ENCODE data around the gene NFX1. TPM values are rescaled to one million over a fixed set of nuclear protein-coding genes. Genes with fewer than 3 reads are reported as not detected.

NFX1 gene
- total and polyA plus RNA-seq, 10 of the 15 experiments (the other 5 are each of a cell fraction or from before 2014, with no cell fraction given): 11.9 to 45.1 (median 36.1) TPM

DNA sequence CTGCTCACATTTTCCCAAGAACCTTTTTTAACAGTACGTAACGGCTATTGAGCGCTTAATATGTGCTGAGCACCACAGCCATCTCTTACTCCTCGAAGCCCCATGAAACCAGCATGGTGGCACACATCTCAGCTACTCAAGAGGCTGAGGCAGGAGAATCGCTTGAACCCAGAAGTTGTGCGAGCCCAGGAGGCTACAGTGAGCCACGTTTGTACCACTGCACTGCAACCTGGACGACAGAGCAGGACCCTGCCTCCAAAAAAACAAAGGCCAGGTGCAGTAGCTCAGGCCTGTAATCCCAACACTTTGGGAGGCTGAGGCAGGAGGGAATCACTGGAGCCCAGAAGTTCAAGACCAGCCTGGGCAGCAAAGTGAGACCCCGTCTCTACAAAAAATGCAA lies 83.9 kb downstream of the NFX1 start:
- WGBS (ENCODE audit: insufficient coverage, insufficient replicate concordance, low lambda C conversion rate, missing lambda C conversion rate): 72% methylated on average over 9 of the region's 9 CpGs
- ChIA-PET POLR2A (interaction anchor here (0.9 kb wide), 1 partner anchor 14 kb away, joined by 3 read pairs; no protein-coding TSS in a partner anchor), SMC1A (ENCODE audit: uncharacterized antibody, unreplicated experiment) (interaction anchor here (1.1 to 2.8 kb wide), 3 partner anchors 87 to 299 kb away, joined by 3 to 14 read pairs (median 10); no protein-coding TSS in a partner anchor), CTCF (interaction anchor here (0.6 to 5.7 kb wide), 26 partner anchors 8 to 620 kb away, joined by 3 to 62 read pairs (median 4); partner anchors contain the start of gene NOL6), RAD21 (ENCODE audit: unreplicated experiment) (interaction anchor here (1.2 to 3.9 kb wide), 6 partner anchors 79 to 143 kb away, joined by 3 to 28 read pairs (median 6); partner anchors contain the start of genes NFX1 and NOL6)
- Histone ChIP-seq H2AFZ (ENCODE audit: control insufficient read depth, low read depth, low read length) (no peak overlapping the region), H3K79me2 (ENCODE audit: control insufficient read depth, insufficient read depth, low read length) (no peaks in the 10 kb centered on the region), H3K4me1 (ENCODE audit: control insufficient read depth, insufficient read depth, low read length) (no peaks in the 10 kb centered on the region), H4K20me1 (ENCODE audit: control insufficient read depth, insufficient read depth) (no peaks in the 10 kb centered on the region), H3K9ac (ENCODE audit: control insufficient read depth, insufficient read depth, low read length) (no peak overlapping the region), H3K27me3 (replicated peaks in 1 of 2; ENCODE audit: control insufficient read depth in 2 of 2, insufficient read depth in 2 of 2, low read length in 1 of 2) (no peaks in the 10 kb centered on the region), H3K4me3 (no peak overlapping the region), H3K27ac (ENCODE audit: control insufficient read depth, insufficient read depth) (no peak overlapping the region), H3K4me2 (ENCODE audit: control insufficient read depth, insufficient read depth) (no peak overlapping the region), H3K36me3 (ENCODE audit: control insufficient read depth in 2 of 2, insufficient read depth in 2 of 2, low read length in 1 of 2) (peaks cover 8 to 19% of the 10 kb centered on the region in 2 experiments), H3K9me3 (replicated peaks; ENCODE audit: control insufficient read depth, insufficient read depth, low read length) (no peaks in the 10 kb centered on the region)
- no peak for FAIRE-seq
- no TSS peak for BruUV-seq (replicated peaks)
- TF ChIP-seq RFX5 (IDR thresholded peaks at IDR 0.05; ENCODE audit: low read depth, low read length): no peak
- TF ChIP-seq JUNB (IDR thresholded peaks at IDR 0.05): no peak
- no peak for TF ChIP-seq PAX8 (IDR thresholded peaks at IDR 0.05)
- TF ChIP-seq, protein P1, sequence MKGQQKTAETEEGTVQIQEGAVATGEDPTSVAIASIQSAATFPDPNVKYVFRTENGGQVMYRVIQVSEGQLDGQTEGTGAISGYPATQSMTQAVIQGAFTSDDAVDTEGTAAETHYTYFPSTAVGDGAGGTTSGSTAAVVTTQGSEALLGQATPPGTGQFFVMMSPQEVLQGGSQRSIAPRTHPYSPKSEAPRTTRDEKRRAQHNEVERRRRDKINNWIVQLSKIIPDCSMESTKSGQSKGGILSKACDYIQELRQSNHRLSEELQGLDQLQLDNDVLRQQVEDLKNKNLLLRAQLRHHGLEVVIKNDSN (IDR thresholded peaks at IDR 0.05; ENCODE audit: borderline replicate concordance, extremely low read length, insufficient read depth, low read depth, low read length): no peak
- TF ChIP-seq BACH1 (IDR thresholded peaks at IDR 0.05; ENCODE audit: borderline replicate concordance): no peak
- no peak for TF ChIP-seq SREBF1 (IDR thresholded peaks at IDR 0.05; ENCODE audit: low read length)
- TF ChIP-seq IKZF1 (conservative IDR thresholded peaks at IDR 0.05): no peak
- TF ChIP-seq BRCA1 (IDR thresholded peaks at IDR 0.05; ENCODE audit: low read depth, low read length): no peak
- no peak for TF ChIP-seq CHD2 (IDR thresholded peaks at IDR 0.05; ENCODE audit: borderline replicate concordance, low read depth, low read length)
- no peak for TF ChIP-seq IKZF2 (IDR thresholded peaks at IDR 0.05)
- no peak for TF ChIP-seq NBN (IDR thresholded peaks at IDR 0.05)
- no peak for TF ChIP-seq SIN3A (IDR thresholded peaks at IDR 0.05; ENCODE audit: low read depth, low read length)
- TF ChIP-seq SUPT20H (IDR thresholded peaks at IDR 0.05; ENCODE audit: borderline replicate concordance, control insufficient read depth, low read depth, low read length): no peak
- TF ChIP-seq LARP7 (IDR thresholded peaks at IDR 0.05): no peak
- no peak for TF ChIP-seq RUNX3 (IDR thresholded peaks at IDR 0.05; ENCODE audit: low read length)
- TF ChIP-seq, protein P2, sequence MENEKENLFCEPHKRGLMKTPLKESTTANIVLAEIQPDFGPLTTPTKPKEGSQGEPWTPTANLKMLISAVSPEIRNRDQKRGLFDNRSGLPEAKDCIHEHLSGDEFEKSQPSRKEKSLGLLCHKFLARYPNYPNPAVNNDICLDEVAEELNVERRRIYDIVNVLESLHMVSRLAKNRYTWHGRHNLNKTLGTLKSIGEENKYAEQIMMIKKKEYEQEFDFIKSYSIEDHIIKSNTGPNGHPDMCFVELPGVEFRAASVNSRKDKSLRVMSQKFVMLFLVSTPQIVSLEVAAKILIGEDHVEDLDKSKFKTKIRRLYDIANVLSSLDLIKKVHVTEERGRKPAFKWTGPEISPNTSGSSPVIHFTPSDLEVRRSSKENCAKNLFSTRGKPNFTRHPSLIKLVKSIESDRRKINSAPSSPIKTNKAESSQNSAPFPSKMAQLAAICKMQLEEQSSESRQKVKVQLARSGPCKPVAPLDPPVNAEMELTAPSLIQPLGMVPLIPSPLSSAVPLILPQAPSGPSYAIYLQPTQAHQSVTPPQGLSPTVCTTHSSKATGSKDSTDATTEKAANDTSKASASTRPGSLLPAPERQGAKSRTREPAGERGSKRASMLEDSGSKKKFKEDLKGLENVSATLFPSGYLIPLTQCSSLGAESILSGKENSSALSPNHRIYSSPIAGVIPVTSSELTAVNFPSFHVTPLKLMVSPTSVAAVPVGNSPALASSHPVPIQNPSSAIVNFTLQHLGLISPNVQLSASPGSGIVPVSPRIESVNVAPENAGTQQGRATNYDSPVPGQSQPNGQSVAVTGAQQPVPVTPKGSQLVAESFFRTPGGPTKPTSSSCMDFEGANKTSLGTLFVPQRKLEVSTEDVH (IDR thresholded peaks at IDR 0.05; ENCODE audit: low read depth, partially characterized antibody): no peak
- TF ChIP-seq, protein P3, sequence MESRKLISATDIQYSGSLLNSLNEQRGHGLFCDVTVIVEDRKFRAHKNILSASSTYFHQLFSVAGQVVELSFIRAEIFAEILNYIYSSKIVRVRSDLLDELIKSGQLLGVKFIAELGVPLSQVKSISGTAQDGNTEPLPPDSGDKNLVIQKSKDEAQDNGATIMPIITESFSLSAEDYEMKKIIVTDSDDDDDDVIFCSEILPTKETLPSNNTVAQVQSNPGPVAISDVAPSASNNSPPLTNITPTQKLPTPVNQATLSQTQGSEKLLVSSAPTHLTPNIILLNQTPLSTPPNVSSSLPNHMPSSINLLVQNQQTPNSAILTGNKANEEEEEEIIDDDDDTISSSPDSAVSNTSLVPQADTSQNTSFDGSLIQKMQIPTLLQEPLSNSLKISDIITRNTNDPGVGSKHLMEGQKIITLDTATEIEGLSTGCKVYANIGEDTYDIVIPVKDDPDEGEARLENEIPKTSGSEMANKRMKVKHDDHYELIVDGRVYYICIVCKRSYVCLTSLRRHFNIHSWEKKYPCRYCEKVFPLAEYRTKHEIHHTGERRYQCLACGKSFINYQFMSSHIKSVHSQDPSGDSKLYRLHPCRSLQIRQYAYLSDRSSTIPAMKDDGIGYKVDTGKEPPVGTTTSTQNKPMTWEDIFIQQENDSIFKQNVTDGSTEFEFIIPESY (IDR thresholded peaks at IDR 0.05): no peak
- no peak for TF ChIP-seq EZH2 (IDR thresholded peaks at IDR 0.05; ENCODE audit: borderline replicate concordance, control insufficient read depth, low read depth, low read length)
- TF ChIP-seq MXI1 (IDR thresholded peaks at IDR 0.05; ENCODE audit: low read depth, low read length): no peak
- in situ Hi-C loops (cut with MboI): no loop called here
- intact Hi-C loops (cut with micrococcal nuclease; ENCODE audit: unreplicated experiment): no loop called here
- ATAC-seq: no peak
- no peak for DNase-seq (ENCODE audit: low read depth, low spot score)

Measured in GM12878 (cell line).